Trophoblast cell (in vitro differentiated cells and primary cell): Measurements from ENCODE around the gene RALGAPA2.

Experiments
- DNase-seq, 2 donors: peaks; one replicate each; pipeline ENCODE4 v3.0.0-alpha.2; 2016
- H2AFZ ChIP-seq: 2 replicates; pipeline ENCODE4 v1.6.1; 2013; ENCODE audit warnings: low read length, moderate library complexity, mild to moderate bottlenecking; ENCODE audit not compliant: insufficient read depth, poor library complexity
- H2AK5ac ChIP-seq: 2 replicates; pipeline ENCODE4 v1.6.1; 2013; ENCODE audit warnings: mild to moderate bottlenecking, low read length
- H2BK120ac ChIP-seq: 2 replicates; pipeline ENCODE4 v1.6.1; 2013; ENCODE audit warnings: low read length, mild to moderate bottlenecking, moderate library complexity; ENCODE audit not compliant: insufficient read depth, poor library complexity
- H2BK12ac ChIP-seq: 2 replicates; pipeline ENCODE4 v1.6.1; 2013; ENCODE audit warnings: mild to moderate bottlenecking, low read length, moderate library complexity
- H2BK5ac ChIP-seq: 2 replicates; pipeline ENCODE4 v1.6.1; 2013; ENCODE audit warnings: low read length, low read depth, moderate library complexity, mild to moderate bottlenecking; ENCODE audit not compliant: poor library complexity
- H3K14ac ChIP-seq: 2 replicates; pipeline ENCODE4 v1.6.1; 2013; ENCODE audit warnings: mild to moderate bottlenecking, low read length
- H3K18ac ChIP-seq: 2 replicates; pipeline ENCODE4 v1.6.1; 2013; ENCODE audit warnings: mild to moderate bottlenecking, low read length
- H3K23ac ChIP-seq: 2 replicates; pipeline ENCODE4 v1.6.1; 2013; ENCODE audit warnings: low read length
- H3K27ac ChIP-seq: 2 replicates; pipeline ENCODE4 v1.5.1; 2013; ENCODE audit warnings: low read depth, mild to moderate bottlenecking, inconsistent platforms, low read length, moderate library complexity
- H3K27me3 ChIP-seq: 2 replicates; pipeline ENCODE4 v1.6.1; 2013; ENCODE audit warnings: inconsistent platforms, mild to moderate bottlenecking, low read length, moderate library complexity; ENCODE audit not compliant: insufficient read depth
- H3K36me3 ChIP-seq, 2 experiments: 1 replicate in 1 of 2; 2 replicates in 1 of 2; pipeline ENCODE4 v1.6.1; 2013; ENCODE audit warnings: low read length in 2 of 2, mild to moderate bottlenecking in 2 of 2, moderate library complexity in 1 of 2; ENCODE audit not compliant: insufficient read depth in 2 of 2, control insufficient read depth in 1 of 2
- H3K4ac ChIP-seq: 2 replicates; pipeline ENCODE4 v1.6.1; 2013; ENCODE audit warnings: low read depth, mild to moderate bottlenecking, low read length, moderate library complexity
- H3K4me1 ChIP-seq, 2 experiments: 1 replicate in 1 of 2; 2 replicates in 1 of 2; pipeline ENCODE4 v1.6.1; 2013; ENCODE audit warnings: low read length in 2 of 2, mild to moderate bottlenecking in 2 of 2, moderate library complexity in 1 of 2; ENCODE audit not compliant: insufficient read depth in 2 of 2, control insufficient read depth in 1 of 2
- H3K4me2 ChIP-seq: 2 replicates; pipeline ENCODE4 v1.6.1; 2013; ENCODE audit warnings: inconsistent platforms, mild to moderate bottlenecking, low read length, moderate library complexity
- H3K4me3 ChIP-seq: 2 replicates; pipeline ENCODE4 v1.5.1; 2013; ENCODE audit warnings: mild to moderate bottlenecking, low read depth, low read length, inconsistent platforms
- H3K79me1 ChIP-seq: one replicate; pipeline ENCODE4 v1.6.1; 2013; ENCODE audit warnings: low read length
- H3K79me2 ChIP-seq: 2 replicates; pipeline ENCODE4 v1.6.1; 2013; ENCODE audit warnings: low read length, mild to moderate bottlenecking; ENCODE audit not compliant: control insufficient read depth, insufficient read depth, poor library complexity
- H3K9ac ChIP-seq: 2 replicates; pipeline ENCODE4 v1.6.1; 2013; ENCODE audit warnings: mild to moderate bottlenecking, low read length
- H3K9me3 ChIP-seq: 2 replicates; pipeline ENCODE4 v1.6.1; 2013; ENCODE audit warnings: low read depth, mild to moderate bottlenecking, control low read depth, inconsistent platforms, low read length; ENCODE audit not compliant: insufficient read depth
- H4K12ac ChIP-seq: 2 replicates; pipeline ENCODE4 v1.6.1; 2013; ENCODE audit warnings: low read depth, mild to moderate bottlenecking, low read length, moderate library complexity
- H4K8ac ChIP-seq: 2 replicates; pipeline ENCODE4 v1.6.1; 2013; ENCODE audit warnings: low read depth, mild to moderate bottlenecking, low read length, moderate library complexity
- H4K91ac ChIP-seq: one replicate; pipeline ENCODE4 v1.6.1; 2013; ENCODE audit warnings: low read depth, mild to moderate bottlenecking, low read length, moderate library complexity
- WGBS: extraction: QIAGEN DNeasy Blood & Tissue Kit; methylation state at CpG from one replicate; pipeline ENCODE4 v1.1.7; 2013; ENCODE audit warnings: missing lambda C conversion rate; ENCODE audit not compliant: insufficient read length, insufficient coverage; ENCODE audit errors: extremely low coverage; 5-methylcytosine and 5-hydroxymethylcytosine counted together

Gene RALGAPA2

GRCh38 chr20:20712004-20712473 is 405 bp downstream of the RALGAPA2 start:
- peak overlapping the region; percentile 72 for H3K18ac ChIP-seq
- H3K4me1 ChIP-seq = peaks cover 4 to 8% of the 10 kb centered on the region in 2 experiments
- peak overlapping the region; percentile 97 for H2AFZ ChIP-seq
- no peaks in the 10 kb centered on the region for H3K36me3 ChIP-seq
- peak overlapping the region; percentile 22 for H4K12ac ChIP-seq
- H3K27ac ChIP-seq = peak overlapping the region; percentile 80
- H3K9me3 ChIP-seq = no peaks in the 10 kb centered on the region
- no peak overlapping the region for H2AK5ac ChIP-seq
- peak overlapping the region; percentile 83 for H3K9ac ChIP-seq
- H3K4me2 ChIP-seq = peak overlapping the region; percentile 97
- peak overlapping the region; percentile 96 for H3K4me3 ChIP-seq
- DNase-seq = peak; percentile 16 to 49
- H3K27me3 ChIP-seq = no peaks in the 10 kb centered on the region
- H3K14ac ChIP-seq = peak overlapping the region; percentile 20
- H3K79me1 ChIP-seq = peaks cover 7% of the 10 kb centered on the region
- no peak overlapping the region for H3K23ac ChIP-seq
- peaks cover 4% of the 10 kb centered on the region for H3K79me2 ChIP-seq
- peak overlapping the region; percentile 76 for H4K8ac ChIP-seq
- peak overlapping the region; percentile 71 for H4K91ac ChIP-seq
- peak overlapping the region; percentile 68 for H2BK5ac ChIP-seq
- peak overlapping the region; percentile 64 for H3K4ac ChIP-seq
- WGBS = no CpG with 5 or more reads among the region's 33 CpGs
- H2BK12ac ChIP-seq = no peak overlapping the region
- peak overlapping the region; percentile 63 for H2BK120ac ChIP-seq

- Histone ChIP-seq H3K27ac (no peak overlapping the region), H2BK5ac (no peak overlapping the region), H3K79me1 (peaks cover 7% of the 10 kb centered on the region), H2AK5ac (no peak overlapping the region), H4K12ac (no peak overlapping the region), H3K36me3 (no peaks in the 10 kb centered on the region), H2AFZ (no peak overlapping the region), H2BK12ac (no peak overlapping the region), H3K27me3 (no peaks in the 10 kb centered on the region), H4K8ac (no peak overlapping the region), H3K79me2 (peaks cover 4% of the 10 kb centered on the region), H3K18ac (no peak overlapping the region), H3K9ac (no peak overlapping the region), H3K4me2 (peak overlapping the region; percentile 97), H2BK120ac (no peak overlapping the region), H3K4me3 (no peak overlapping the region), H3K9me3 (no peaks in the 10 kb centered on the region), H3K4me1 (peaks cover 4 to 8% of the 10 kb centered on the region in 2 experiments), H4K91ac (no peak overlapping the region), H3K4ac (no peak overlapping the region), H3K14ac (no peak overlapping the region), H3K23ac (no peak overlapping the region)
- no peak for DNase-seq
- WGBS = no CpG with 5 or more reads among the region's 3 CpGs
Observed at GRCh38 chr20:20711413-20711812, 1.0 kb downstream of the RALGAPA2 start.

- Histone ChIP-seq H2AFZ (no peak overlapping the region), H3K23ac (no peak overlapping the region), H3K4me2 (no peak overlapping the region), H3K4ac (no peak overlapping the region), H3K36me3 (no peaks in the 10 kb centered on the region), H3K9me3 (no peaks in the 10 kb centered on the region), H3K18ac (no peak overlapping the region), H3K9ac (no peak overlapping the region), H4K91ac (no peak overlapping the region), H2AK5ac (no peak overlapping the region), H2BK12ac (no peak overlapping the region), H3K14ac (no peak overlapping the region), H3K4me3 (no peak overlapping the region), H4K8ac (no peak overlapping the region), H2BK5ac (no peak overlapping the region), H3K79me1 (peaks cover 7% of the 10 kb centered on the region), H3K79me2 (peaks cover 4% of the 10 kb centered on the region), H3K4me1 (peaks cover 4 to 8% of the 10 kb centered on the region in 2 experiments), H4K12ac (no peak overlapping the region), H3K27me3 (no peaks in the 10 kb centered on the region), H2BK120ac (no peak overlapping the region), H3K27ac (no peak overlapping the region)
- no CpG with 5 or more reads among the region's 6 CpGs for WGBS
- peak in 1 of 2 donors; percentile 53 for DNase-seq
Observed at GRCh38 chr20:20710443-20711315, 1.8 kb downstream of the RALGAPA2 start.

GRCh38 chr20:20709887-20710286 is 2.6 kb downstream of the RALGAPA2 start:
- Histone ChIP-seq H3K36me3 (no peaks in the 10 kb centered on the region), H2AFZ (no peak overlapping the region), H3K27ac (no peak overlapping the region), H2BK5ac (no peak overlapping the region), H3K79me1 (peaks cover 7% of the 10 kb centered on the region), H3K9ac (no peak overlapping the region), H3K4me3 (no peak overlapping the region), H2BK12ac (no peak overlapping the region), H3K79me2 (peaks cover 4% of the 10 kb centered on the region), H3K9me3 (no peaks in the 10 kb centered on the region), H2AK5ac (no peak overlapping the region), H2BK120ac (no peak overlapping the region), H3K18ac (no peak overlapping the region), H3K27me3 (no peaks in the 10 kb centered on the region), H3K4me1 (peaks cover 4 to 8% of the 10 kb centered on the region in 2 experiments), H4K8ac (no peak overlapping the region), H3K23ac (no peak overlapping the region), H4K12ac (no peak overlapping the region), H3K4me2 (no peak overlapping the region), H3K14ac (no peak overlapping the region), H4K91ac (no peak overlapping the region), H3K4ac (no peak overlapping the region)
- DNase-seq = no peak
- WGBS = no CpG with 5 or more reads among the region's 3 CpGs
